ENCODE measurements around the gene GOLGA7B.

Gene GOLGA7B

GRCh38 chr10:97896756-97897358 lies 47.2 kb downstream of the GOLGA7B start:
- no peak for DNase-seq (ENCODE audit: low read depth)

- DNase-seq (ENCODE audit: low read depth) = no peak
Measured at GRCh38 chr10:97898429-97898828, 48.8 kb downstream of the GOLGA7B start.

GRCh38 chr10:97901381-97901780 lies 51.7 kb downstream of the GOLGA7B start:
- no peak for DNase-seq (ENCODE audit: low read depth)

GRCh38 chr10:97903128-97904017 lies 53.7 kb downstream of the GOLGA7B start:
- DNase-seq (ENCODE audit: low read depth) = no peak

GRCh38 chr10:97904018-97904381 lies 54.4 kb downstream of the GOLGA7B start:
- DNase-seq (ENCODE audit: low read depth) = no peak

- no peak for DNase-seq (ENCODE audit: low read depth)
Measured at GRCh38 chr10:97904576-97904975, 54.9 kb downstream of the GOLGA7B start.

GRCh38 chr10:97905276-97905675 lies 55.6 kb downstream of the GOLGA7B start:
- DNase-seq (ENCODE audit: low read depth) = no peak

- DNase-seq (ENCODE audit: low read depth) = no peak
Measured at GRCh38 chr10:97907211-97907610, 57.6 kb downstream of the GOLGA7B start.

- DNase-seq (ENCODE audit: low read depth) = no peak
Measured at GRCh38 chr10:97907830-97908229, 58.2 kb downstream of the GOLGA7B start.

- no peak for DNase-seq (ENCODE audit: low read depth)
Measured at GRCh38 chr10:97910661-97911060, 61.0 kb downstream of the GOLGA7B start.

- DNase-seq (ENCODE audit: low read depth) = no peak
Measured at GRCh38 chr10:97911217-97911616, 61.6 kb downstream of the GOLGA7B start.

- no peak for DNase-seq (ENCODE audit: low read depth)
Measured at GRCh38 chr10:97913193-97913592, 63.5 kb downstream of the GOLGA7B start.

GRCh38 chr10:97913614-97914013 lies 64.0 kb downstream of the GOLGA7B start:
- no peak for DNase-seq (ENCODE audit: low read depth)

GRCh38 chr10:97914171-97914836 lies 64.7 kb downstream of the GOLGA7B start:
- no peak for DNase-seq (ENCODE audit: low read depth)

GRCh38 chr10:97914837-97915211 lies 65.2 kb downstream of the GOLGA7B start:
- DNase-seq (ENCODE audit: low read depth) = peak; percentile 67

- DNase-seq (ENCODE audit: low read depth) = no peak
Measured at GRCh38 chr10:97915346-97916131, 65.9 kb downstream of the GOLGA7B start.

GRCh38 chr10:97916586-97916985 lies 66.9 kb downstream of the GOLGA7B start:
- DNase-seq (ENCODE audit: low read depth) = no peak

GRCh38 chr10:97919012-97919411 lies 69.4 kb downstream of the GOLGA7B start:
- DNase-seq (ENCODE audit: low read depth) = no peak

- no peak for DNase-seq (ENCODE audit: low read depth)
Measured at GRCh38 chr10:97920865-97921264, 71.2 kb downstream of the GOLGA7B start.
